Loucy (cell line): Measurements from ENCODE around the gene SLC22A3.

ENCODE experiments used
- EZH2phosphoT487 ChIP-seq: fragments of 200-600 bp; IDR thresholded peaks from 2 replicates; pipeline ENCODE4 v1.6.1; 2018; ENCODE audit warnings: antibody characterized with exemption, mild to moderate bottlenecking, moderate library complexity, borderline replicate concordance
- TF ChIP-seq, protein P1 (sequence below): fragments of 200-600 bp; sonication (generic); conservative IDR thresholded peaks from 2 replicates; pipeline ENCODE4 v1.5.1; 2014; ENCODE audit warnings: mild to moderate bottlenecking, antibody characterized with exemption, low read length

GRCh38 chr6:160330619-160331018 lies 17.6 kb upstream of the SLC22A3 start:
- TF ChIP-seq, protein P1, sequence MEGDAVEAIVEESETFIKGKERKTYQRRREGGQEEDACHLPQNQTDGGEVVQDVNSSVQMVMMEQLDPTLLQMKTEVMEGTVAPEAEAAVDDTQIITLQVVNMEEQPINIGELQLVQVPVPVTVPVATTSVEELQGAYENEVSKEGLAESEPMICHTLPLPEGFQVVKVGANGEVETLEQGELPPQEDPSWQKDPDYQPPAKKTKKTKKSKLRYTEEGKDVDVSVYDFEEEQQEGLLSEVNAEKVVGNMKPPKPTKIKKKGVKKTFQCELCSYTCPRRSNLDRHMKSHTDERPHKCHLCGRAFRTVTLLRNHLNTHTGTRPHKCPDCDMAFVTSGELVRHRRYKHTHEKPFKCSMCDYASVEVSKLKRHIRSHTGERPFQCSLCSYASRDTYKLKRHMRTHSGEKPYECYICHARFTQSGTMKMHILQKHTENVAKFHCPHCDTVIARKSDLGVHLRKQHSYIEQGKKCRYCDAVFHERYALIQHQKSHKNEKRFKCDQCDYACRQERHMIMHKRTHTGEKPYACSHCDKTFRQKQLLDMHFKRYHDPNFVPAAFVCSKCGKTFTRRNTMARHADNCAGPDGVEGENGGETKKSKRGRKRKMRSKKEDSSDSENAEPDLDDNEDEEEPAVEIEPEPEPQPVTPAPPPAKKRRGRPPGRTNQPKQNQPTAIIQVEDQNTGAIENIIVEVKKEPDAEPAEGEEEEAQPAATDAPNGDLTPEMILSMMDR: no peak
- no peak for TF ChIP-seq EZH2phosphoT487
